MM.1S (cell line): Measurements from ENCODE around the gene SPIN4.
"Not testable (repeated sequence)": the region's sequence is repeated elsewhere in the genome, so short reads cannot be mapped to it uniquely, and the experiment has no call there.

Experiments
- CTCF ChIP-seq: fragments of 300-600 bp; sonication (generic); IDR thresholded peaks from 2 replicates; pipeline ENCODE4 v1.5.1; 2016; ENCODE audit warnings: antibody characterized with exemption, low read length, mixed read lengths
- EZH2 ChIP-seq: fragments of 300-600 bp; sonication (generic); optimal IDR thresholded peaks from 2 replicates; pipeline ENCODE3; 2017; ENCODE audit warnings: low read depth, mild to moderate bottlenecking, antibody characterized with exemption, low read length, mixed read lengths

- not testable (repeated sequence) for TF ChIP-seq CTCF, EZH2
Observed at GRCh38 chrX:63367699-63368098, 16.6 kb upstream of the SPIN4 start.
